CD4-positive, alpha-beta T cell treated with Interferon alpha-2 for 1 hour (primary cell): ENCODE results near the gene HOXC5.

Experiments
- DNase-seq, 2 donors: peaks; one replicate each; pipeline ENCODE4 v3.0.0-alpha.2; 2020 to 2022

The HOXC5 gene

GRCh38 chr12:54008260-54008552, 24.6 kb upstream of the HOXC5 start:
- no peak for DNase-seq

DNA sequence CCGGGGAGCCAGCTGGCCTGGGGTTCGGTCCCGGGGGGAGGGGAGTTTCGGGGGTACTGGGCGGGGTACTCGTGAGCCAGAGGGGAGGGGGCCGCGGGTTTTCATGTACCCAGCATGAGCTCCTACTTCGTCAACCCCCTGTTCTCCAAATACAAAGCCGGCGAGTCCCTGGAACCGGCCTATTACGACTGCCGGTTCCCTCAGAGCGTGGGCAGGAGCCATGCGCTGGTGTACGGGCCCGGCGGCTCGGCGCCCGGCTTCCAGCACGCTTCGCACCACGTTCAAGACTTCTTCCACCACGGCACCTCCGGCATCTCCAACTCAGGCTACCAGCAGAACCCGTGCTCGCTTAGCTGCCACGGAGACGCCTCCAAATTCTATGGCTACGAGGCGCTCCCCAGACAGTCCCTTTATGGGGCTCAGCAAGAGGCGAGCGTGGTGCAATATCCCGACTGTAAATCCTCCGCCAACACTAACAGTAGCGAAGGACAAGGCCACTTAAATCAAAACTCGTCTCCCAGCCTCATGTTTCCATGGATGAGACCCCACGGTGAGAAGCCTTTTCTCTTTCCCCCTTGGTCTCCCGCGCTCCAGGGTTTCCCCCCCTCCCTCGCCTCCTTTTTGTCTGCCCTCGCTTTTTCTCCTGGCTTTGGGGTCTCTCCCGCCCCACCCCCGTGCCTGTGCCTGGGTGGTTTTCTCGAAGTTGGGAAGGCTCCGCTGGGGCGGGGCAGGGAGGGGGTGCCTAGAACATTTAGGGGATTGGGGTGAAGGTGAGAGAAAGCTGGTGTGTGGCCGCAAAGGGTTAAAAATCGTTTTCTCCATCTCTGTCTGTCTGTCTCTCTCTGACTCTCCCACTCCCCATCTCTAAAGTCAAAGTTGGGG, 23.4 kb upstream of the HOXC5 start:
- DNase-seq, result no peak

DNA sequence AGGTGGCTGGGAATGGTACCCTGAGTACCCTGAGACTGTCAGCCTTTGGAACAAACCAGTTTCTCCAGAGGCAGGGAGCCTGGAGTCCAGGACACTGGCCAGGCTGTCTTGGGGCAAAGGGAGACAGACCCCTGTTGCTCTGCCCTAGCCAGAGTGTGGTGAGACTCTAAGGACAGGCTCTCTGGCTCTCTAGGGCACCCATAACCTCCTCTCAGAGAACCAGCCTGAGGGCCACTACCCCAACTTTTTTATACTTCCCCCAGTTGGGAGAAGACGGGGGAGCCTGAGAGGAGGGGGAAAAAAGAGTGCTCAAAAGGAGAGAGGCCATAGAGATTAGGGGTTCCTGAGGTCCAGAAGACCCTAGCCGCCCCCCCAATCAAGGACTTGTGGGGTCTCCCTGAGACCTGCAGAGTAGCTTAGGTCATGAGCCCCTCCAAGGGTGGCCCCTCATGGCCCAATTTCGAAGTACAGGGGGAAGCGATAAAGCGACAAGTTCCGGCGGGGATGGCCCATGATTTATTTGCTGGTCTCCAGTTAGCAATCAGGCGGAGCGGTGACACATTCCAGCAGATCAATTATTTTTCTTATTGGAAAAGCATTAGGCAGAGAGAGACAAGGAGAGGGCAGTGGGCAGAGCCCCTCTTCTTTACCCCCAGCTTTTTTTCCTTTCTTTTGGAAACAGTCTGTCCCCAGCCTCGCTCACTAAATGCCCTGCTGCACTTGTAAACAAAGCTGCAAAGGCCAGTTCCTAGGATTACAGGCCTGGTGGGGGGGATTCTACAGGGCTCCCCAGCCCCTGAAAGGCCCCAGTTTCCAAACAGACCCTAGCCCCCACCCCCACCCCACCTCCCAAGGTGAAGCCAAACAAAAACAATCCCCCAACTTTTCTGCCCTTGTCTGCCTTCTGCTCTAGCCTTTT, 22.5 kb upstream of the HOXC5 start:
- DNase-seq, result no peak

GRCh38 chr12:54010972-54011664, 21.7 kb upstream of the HOXC5 start:
- no peak for DNase-seq

GRCh38 chr12:54011665-54012532, 21.0 kb upstream of the HOXC5 start:
- no peak for DNase-seq

DNA sequence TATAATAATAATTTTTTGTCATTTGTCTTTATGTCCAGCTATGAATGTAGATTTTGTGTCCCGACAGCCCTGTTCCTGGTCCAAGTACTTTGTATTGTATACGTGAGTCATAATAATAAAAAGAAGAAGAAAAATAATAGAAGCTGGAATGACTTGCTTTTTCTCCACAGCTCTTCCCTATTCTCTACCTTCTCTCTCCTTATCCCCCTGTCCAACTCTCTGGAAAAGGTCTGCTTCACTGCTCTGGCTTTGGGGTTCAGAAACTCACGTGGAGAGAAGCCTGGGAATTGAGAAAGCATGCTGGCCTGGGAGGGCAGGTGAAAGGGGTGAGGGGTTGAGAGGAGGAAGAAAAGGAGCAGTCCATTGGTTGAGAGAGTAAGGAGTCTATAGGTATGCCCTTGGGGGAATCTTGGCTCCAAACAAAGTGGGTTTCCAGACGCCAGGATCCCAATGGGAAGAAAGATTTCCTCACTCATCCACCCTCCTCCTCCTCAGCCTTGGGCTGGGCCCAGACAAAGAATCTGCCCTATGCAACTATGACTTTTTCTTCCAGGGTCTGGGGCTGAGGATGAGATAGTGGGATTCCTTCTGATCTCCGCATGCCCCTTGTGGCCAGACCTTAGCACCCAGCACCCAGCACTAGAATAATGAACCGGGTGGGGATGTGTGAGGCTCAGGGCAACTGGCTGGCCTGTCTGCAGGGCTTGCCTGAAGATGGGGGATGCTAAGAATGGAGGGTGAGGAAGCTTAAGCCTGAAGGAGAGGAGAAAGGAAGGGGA, 20.0 kb upstream of the HOXC5 start:
- no peak for DNase-seq

DNA sequence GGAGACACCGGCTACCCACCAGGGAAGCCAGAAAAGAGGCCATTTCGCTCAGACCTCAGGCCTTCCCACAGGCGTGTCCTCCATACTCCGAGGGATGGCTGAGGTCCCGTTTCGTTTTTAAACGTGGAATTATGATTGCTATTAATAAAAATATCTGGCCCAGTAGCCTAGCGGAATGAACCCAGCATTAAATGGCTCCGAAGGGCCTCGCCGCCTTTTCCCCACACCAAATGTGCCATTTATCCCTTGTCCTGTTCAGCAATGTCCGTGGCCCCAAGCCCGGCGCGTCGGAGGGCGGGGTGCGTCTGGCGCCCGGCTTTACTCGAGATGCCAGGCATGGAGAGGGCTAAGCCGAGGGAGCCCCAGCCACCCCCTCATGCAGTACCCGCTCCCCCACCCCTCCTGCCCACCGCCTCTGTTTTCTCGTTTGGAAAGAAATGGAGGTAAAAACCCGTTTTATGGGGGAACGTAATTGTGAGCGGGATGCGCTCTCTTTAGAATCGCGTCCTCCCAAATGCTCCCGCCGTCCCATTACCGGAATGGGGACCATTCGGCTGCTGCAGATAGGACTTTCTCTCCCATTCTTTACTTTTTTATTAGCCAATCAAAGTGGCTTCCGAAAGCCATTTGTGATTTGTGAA, 18.4 kb upstream of the HOXC5 start:
- no peak for DNase-seq

- no peak for DNase-seq
Measured at GRCh38 chr12:54015018-54015931, 17.6 kb upstream of the HOXC5 start.

- no peak for DNase-seq
Measured at GRCh38 chr12:54016051-54016450, 16.8 kb upstream of the HOXC5 start.

GRCh38 chr12:54016478-54016964, 16.3 kb upstream of the HOXC5 start:
- no peak for DNase-seq

DNA sequence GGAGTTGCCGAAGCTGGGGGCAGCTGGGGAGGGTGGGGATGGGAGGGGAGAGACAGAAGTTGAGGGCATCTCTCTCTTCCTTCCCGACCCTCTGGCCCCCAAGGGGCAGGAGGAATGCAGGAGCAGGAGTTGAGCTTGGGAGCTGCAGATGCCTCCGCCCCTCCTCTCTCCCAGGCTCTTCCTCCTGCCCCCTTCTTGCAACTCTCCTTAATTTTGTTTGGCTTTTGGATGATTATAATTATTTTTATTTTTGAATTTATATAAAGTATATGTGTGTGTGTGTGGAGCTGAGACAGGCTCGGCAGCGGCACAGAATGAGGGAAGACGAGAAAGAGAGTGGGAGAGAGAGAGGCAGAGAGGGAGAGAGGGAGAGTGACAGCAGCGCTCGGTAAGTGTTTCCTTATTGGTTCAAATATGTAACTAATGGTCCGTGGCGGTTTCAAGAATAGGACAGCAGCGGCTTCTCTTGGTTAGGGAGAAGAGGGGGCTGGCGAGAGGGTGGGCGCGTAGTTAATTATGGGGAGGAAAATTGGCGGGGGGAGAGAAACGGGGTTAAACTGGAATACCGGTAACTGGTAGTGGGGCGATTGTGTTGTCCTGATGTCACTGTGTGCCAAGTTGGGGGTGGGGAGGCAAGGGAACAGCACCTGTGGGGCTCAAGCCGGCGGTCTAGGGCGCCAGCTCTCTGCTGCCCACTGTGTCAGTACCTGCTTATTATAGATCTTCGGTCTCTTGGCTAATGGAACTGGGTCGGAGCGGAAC, 15.6 kb upstream of the HOXC5 start:
- DNase-seq, result no peak

- DNase-seq, result peak; percentile 83 to 85
Measured at GRCh38 chr12:54017878-54018467, 14.9 kb upstream of the HOXC5 start.

DNA sequence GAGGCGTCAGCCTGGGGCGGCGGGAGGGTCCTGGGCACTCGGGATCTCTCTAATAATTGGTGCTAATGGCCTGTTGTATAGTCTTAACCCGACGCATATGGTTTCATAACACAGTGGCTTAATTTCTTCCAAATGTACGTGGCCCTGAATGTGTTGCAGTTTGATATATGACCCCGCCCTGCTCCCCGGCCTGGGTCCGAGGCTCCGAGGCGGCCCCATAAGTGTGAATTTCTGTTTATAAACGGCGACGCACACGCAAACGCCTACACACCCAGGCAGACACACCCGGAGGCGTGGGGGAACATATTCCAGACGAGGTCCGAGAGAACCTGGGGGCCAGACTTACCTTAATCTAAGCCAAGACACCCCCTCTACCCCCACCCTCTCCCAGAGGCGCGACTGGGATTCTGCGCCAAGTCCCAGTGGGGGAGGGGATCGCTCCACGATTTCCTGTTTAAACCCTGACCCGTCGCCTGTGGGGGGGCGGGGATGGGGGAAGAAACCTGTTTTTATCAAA, 14.3 kb upstream of the HOXC5 start:
- no peak for DNase-seq

- no peak for DNase-seq
Measured at GRCh38 chr12:54019091-54019811, 13.6 kb upstream of the HOXC5 start.

- no peak for DNase-seq
Measured at GRCh38 chr12:54019924-54020590, 12.8 kb upstream of the HOXC5 start.

DNA sequence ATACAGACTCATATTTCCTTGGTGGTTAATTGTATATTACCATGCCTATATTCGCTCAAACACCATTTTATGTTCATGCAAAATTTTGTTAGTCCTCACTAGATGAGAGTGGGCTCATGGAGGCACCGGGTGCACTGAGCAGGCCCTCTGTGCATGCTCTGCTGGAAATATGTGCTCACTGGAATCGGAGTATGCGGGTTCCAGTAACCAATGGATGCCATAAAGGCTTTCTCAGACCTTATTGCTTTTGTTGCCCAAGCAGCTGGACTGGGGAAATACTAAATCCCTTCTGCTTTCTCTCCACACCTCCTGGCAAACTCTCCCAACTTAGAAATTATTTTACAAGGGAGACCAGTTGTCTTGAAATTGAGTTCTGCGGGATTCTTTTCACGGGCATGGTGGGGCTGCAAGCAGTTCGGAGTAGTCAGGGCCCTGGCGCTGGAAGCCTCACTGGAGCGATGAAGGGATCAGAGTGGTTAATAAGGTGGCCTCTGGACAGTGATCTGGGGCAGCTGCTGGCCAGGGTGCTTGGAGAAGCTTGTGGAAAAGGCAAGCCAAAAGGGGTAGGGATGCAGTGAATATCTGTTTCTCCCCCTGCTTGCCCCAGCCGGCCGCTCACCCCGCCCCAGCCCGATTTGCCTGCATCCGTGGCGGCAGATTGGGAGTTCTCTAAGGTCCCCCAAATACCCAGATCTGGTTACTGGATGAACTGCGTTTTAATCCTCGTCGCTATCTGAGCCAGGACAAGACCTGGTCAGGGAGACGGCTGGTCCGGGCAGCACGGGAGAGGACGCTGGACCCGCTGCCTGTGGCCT, 12.1 kb upstream of the HOXC5 start:
- no peak for DNase-seq
